Testis (tissue), 3 donors: ENCODE results near the gene SEPTIN5. TPM values are rescaled to one million over a fixed set of nuclear protein-coding genes. Genes with fewer than 3 reads are reported as not detected.
A peak's percentile ranks its signal among the peaks of the same experiment; 100 is the strongest.
"Not testable (repeated sequence)": the region's sequence is repeated elsewhere in the genome, so short reads cannot be mapped to it uniquely, and the experiment has no call there.

ENCODE experiments used
- DNase-seq: peaks from one replicate; pipeline ENCODE4 v3.0.0-alpha.2; 2019
- H3K27ac ChIP-seq, 2 donors: fragments of 200-600 bp; sonication (generic); one replicate each; pipeline ENCODE4 v1.5.1; 2019
- H3K27me3 ChIP-seq: fragments of 200-600 bp; sonication (generic); one replicate; pipeline ENCODE4 v1.5.1; 2019
- H3K36me3 ChIP-seq: fragments of 200-600 bp; sonication (generic); one replicate; pipeline ENCODE4 v1.5.1; 2017; ENCODE audit warnings: low read depth; ENCODE audit errors: missing control alignments
- H3K4me1 ChIP-seq: fragments of 200-600 bp; sonication (generic); one replicate; pipeline ENCODE4 v1.5.1; 2019
- H3K4me3 ChIP-seq, 2 donors: fragments of 200-600 bp; sonication (generic); one replicate each; pipeline ENCODE4 v1.5.1; 2017 to 2019
- H3K9me3 ChIP-seq: fragments of 200-600 bp; sonication (generic); one replicate; pipeline ENCODE4 v1.5.1; 2017
- POLR2A ChIP-seq: fragments of 450-650 bp; IDR thresholded peaks from one replicate; pipeline ENCODE4 v1.6.1; 2017; ENCODE audit warnings: antibody characterized with exemption, mild to moderate bottlenecking, moderate library complexity
- WGBS, 2 donors: methylation state at CpG; one replicate each; pipeline ENCODE4 v1.1.5; 2018; 5-methylcytosine and 5-hydroxymethylcytosine counted together
- intact Hi-C: fragments of 100-400 bp; cut with DNase I; formaldehyde crosslinking; loops from one replicate; pipeline ENCODE4 v1.15.1; 2023; ENCODE audit warnings: low total_unique reads
- polyA plus RNA-seq: library from polyadenylated mRNA; stranded (reverse); fragments of 350-450 nt; fragmentation: Illumina TruSeq; extraction: RNeasy Lipid Tissue Mini Kit (QIAGEN cat#74804); gene quantifications from one replicate; pipeline ENCODE4 v1.2.3, GENCODE V29; 2014; ENCODE audit warnings: low read depth, low replicate concordance; ENCODE audit not compliant: insufficient read depth
- total RNA-seq, 2 donors: library from RNA; depleted of rRNA; stranded (reverse); fragments of >200 nt; gene quantifications; one replicate each; pipeline ENCODE4 v1.2.3, GENCODE V29; 2016
- TF ChIP-seq, protein P1 (sequence below), 3 experiments: fragments of 450-650 bp in 2 of 3; fragments of 200-600 bp in 1 of 3; sonication (generic) in 1 of 3; IDR thresholded peaks; one replicate each; pipeline ENCODE4 v1.5.1; 2016 to 2019; ENCODE audit warnings: antibody characterized with exemption in 3 of 3, mild to moderate bottlenecking in 2 of 3, moderate library complexity in 1 of 3

SEPTIN5 gene
- total and polyA plus RNA-seq, 3 donors from 2014 or later: 33.9 to 89.3 (median 68.9) TPM

DNA sequence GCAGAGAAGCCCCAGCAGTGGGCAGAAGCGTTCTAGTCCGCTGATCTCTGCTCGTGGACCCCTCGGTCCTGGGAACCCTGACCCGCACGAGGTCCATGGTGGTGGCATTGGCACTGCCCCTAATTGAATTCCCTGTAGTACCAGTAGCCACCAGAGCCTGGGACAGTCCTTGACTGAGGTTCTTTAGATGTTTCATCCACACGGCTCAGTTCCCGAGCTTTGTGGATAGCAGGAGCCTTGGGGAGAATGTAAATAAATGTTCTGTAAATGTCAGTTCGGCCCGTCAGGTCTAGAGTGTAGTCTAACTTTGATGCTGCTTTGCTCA, 39.4 kb upstream of the SEPTIN5 start:
- Histone ChIP-seq H3K36me3 (no peaks in the 10 kb centered on the region), H3K4me3 (no peak overlapping the region), H3K27me3 (no peaks in the 10 kb centered on the region), H3K27ac (no peak overlapping the region), H3K4me1 (no peaks in the 10 kb centered on the region), H3K9me3 (no peaks in the 10 kb centered on the region)
- TF ChIP-seq, protein P1, sequence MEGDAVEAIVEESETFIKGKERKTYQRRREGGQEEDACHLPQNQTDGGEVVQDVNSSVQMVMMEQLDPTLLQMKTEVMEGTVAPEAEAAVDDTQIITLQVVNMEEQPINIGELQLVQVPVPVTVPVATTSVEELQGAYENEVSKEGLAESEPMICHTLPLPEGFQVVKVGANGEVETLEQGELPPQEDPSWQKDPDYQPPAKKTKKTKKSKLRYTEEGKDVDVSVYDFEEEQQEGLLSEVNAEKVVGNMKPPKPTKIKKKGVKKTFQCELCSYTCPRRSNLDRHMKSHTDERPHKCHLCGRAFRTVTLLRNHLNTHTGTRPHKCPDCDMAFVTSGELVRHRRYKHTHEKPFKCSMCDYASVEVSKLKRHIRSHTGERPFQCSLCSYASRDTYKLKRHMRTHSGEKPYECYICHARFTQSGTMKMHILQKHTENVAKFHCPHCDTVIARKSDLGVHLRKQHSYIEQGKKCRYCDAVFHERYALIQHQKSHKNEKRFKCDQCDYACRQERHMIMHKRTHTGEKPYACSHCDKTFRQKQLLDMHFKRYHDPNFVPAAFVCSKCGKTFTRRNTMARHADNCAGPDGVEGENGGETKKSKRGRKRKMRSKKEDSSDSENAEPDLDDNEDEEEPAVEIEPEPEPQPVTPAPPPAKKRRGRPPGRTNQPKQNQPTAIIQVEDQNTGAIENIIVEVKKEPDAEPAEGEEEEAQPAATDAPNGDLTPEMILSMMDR (IDR thresholded peaks at IDR 0.05): no peak
- TF ChIP-seq POLR2A: no peak
- DNase-seq: no peak
- intact Hi-C loops: no loop called here
- WGBS, 2 donors: 84 to 93% methylated on average over 9 to 10 of the region's 10 CpGs

DNA sequence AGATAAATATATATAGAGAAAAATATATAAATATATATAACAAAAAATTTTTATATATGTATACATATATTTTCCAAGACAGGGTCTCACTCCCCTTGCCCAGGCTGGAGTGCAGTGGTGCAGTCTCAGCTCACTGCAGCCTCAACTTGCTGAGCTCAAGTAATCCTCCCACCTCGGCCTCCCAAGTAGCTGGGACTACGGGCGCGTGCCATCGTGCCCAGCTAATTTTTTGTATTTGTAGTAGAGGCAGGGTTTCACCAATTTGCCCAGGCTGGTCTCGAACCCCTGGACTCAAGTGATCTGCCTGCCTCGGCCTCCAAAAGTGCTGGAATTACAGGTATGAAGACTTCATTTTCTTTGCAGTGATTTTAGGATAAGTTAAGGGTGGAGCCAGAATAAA, 38.9 kb upstream of the SEPTIN5 start:
- Histone ChIP-seq H3K4me1 (no peaks in the 10 kb centered on the region), H3K4me3 (no peak overlapping the region), H3K27me3 (no peaks in the 10 kb centered on the region), H3K9me3 (no peaks in the 10 kb centered on the region), H3K36me3 (no peaks in the 10 kb centered on the region), H3K27ac (no peak overlapping the region)
- intact Hi-C loops: no loop called here
- no peak for TF ChIP-seq POLR2A
- TF ChIP-seq, protein P1 (IDR thresholded peaks at IDR 0.05): no peak
- no peak for DNase-seq
- WGBS, 2 donors: 93 to 95% methylated on average over 7 of the region's 7 CpGs

DNA sequence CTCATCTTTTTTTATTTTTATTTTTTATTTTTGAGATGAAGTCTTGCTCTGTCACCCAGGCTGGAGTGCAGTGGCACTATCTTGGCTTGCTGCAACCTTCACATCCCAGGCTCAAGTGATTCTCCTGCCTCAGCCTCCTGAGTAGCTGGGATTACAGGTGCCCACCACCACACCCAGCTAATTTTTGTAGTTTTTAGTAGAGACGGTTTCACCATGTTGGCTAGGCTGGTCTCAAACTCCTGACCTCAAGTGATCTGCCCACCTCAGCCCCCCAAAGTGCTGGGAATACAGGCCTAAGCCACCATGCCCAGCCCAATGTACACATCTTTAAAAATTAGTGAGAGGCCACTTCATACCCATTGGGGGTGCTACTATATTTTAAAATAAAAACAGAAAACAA, 37.9 kb upstream of the SEPTIN5 start:
- H3K27me3 ChIP-seq, H3K4me3 ChIP-seq, H3K4me1 ChIP-seq, H3K9me3 ChIP-seq, DNase-seq, H3K36me3 ChIP-seq, H3K27ac ChIP-seq, intact Hi-C loops: not testable (repeated sequence)
- WGBS, 2 donors: 77 to 96% methylated on average over 1 of the region's 1 CpG

DNA sequence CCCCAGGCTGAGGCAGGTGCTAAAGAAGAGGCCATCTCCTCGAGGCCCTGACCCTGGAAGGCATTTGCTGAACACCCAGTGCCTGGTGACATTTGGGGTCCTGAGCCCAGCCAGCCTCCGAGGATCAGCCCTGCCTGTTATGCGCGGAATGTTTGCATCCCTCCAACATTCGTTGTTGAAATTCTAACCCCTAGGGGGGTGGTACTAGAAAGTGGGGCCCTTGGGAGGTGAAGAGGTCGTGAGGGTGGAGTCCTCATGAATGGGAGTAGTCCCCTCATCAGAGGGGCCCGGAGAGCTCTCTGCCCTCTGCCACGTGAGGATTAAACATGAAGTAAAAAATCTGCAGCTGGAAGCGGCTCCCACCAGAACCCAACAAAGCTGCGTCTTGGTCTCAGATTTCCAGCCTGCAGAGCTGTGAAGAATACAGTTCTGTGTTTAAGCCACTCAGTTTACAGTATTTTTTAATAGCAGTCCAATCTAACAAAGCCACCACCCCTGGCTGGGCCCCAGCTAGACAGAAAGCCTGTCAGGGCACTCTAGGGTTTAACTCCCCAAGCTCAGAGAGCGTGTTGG, 35.3 kb upstream of the SEPTIN5 start:
- WGBS, 2 donors: 74 to 76% methylated on average over 6 to 11 of the region's 11 CpGs
- intact Hi-C loops: no loop called here
- Histone ChIP-seq H3K27me3 (no peaks in the 10 kb centered on the region), H3K4me1 (no peaks in the 10 kb centered on the region), H3K27ac (no peak overlapping the region), H3K4me3 (no peak overlapping the region), H3K9me3 (no peaks in the 10 kb centered on the region), H3K36me3 (no peaks in the 10 kb centered on the region)
- TF ChIP-seq, protein P1 (IDR thresholded peaks at IDR 0.05): no peak
- TF ChIP-seq POLR2A: no peak
- no peak for DNase-seq

DNA sequence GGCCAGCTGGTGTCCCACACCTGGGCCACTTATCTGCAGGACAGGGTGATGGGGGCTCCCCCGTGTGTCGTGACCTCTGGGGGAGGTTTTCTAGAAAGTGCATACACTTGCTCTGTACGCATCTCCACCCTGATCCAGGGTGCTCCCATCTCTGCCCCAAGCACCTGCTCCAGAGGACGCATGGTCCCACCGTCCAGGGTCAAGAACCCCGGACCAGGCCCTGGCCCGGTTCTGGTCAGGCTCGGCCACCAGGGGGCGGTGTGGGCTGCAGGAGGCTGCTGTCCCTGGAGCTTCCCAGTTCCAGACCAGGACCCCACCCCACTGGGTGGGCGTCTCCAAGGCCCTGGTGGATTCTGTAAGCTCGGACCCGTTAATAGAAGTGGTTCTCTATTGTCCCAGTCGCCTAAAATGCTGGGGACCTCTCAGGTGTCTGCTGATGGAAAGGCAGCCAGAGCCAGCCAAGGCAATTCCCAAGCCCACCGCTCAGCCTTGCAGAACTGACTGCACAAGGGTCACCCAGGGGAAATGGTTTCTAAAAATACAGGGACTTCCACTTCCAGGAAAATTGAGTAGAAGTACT, 34.7 kb upstream of the SEPTIN5 start:
- H3K4me1 ChIP-seq: no peaks in the 10 kb centered on the region

More for the DNA sequence above, 34.7 kb upstream of the SEPTIN5 start:
- H3K27me3 ChIP-seq: no peaks in the 10 kb centered on the region
- no peaks in the 10 kb centered on the region for H3K36me3 ChIP-seq
- WGBS, 2 donors: 47 to 54% methylated on average over 8 to 14 of the region's 14 CpGs
- DNase-seq: peak; percentile 55
- H3K4me3 ChIP-seq: no peak overlapping the region
- intact Hi-C loops: no loop called here
- no peak overlapping the region for H3K27ac ChIP-seq
- H3K9me3 ChIP-seq: no peaks in the 10 kb centered on the region
- TF ChIP-seq, protein P1 (IDR thresholded peaks at IDR 0.05): peak; percentile 61 to 89 (median 67)
- no peak for TF ChIP-seq POLR2A
